BLaER1 treated with 17β-estradiol and CSF1 and Interleukin-3, amounts not matched to agents 10 nM and 100 nM (cell line): Measurements from ENCODE around the gene BRMS1.

Experiments used
- H3K27ac ChIP-seq, 11 experiments: shearing (Covaris generic); formaldehyde crosslinking; 2 replicates each; pipeline ENCODE4 v1.8.1; 2022
- H3K27me3 ChIP-seq, 11 experiments: shearing (Covaris generic); formaldehyde crosslinking; 2 replicates each; pipeline ENCODE4 v1.8.1; 2022
- H3K36me3 ChIP-seq, 11 experiments: shearing (Covaris generic); formaldehyde crosslinking; 2 replicates each; pipeline ENCODE4 v1.8.1; 2022
- H3K4me1 ChIP-seq, 10 experiments: shearing (Covaris generic); formaldehyde crosslinking; 2 replicates each; pipeline ENCODE4 v1.8.1; 2022
- H3K4me2 ChIP-seq, 11 experiments: shearing (Covaris generic); formaldehyde crosslinking; 2 replicates each; pipeline ENCODE4 v1.8.1; 2022
- H3K4me3 ChIP-seq, 10 experiments: shearing (Covaris generic); formaldehyde crosslinking; 2 replicates each; pipeline ENCODE4 v1.8.1; 2022
- H3K9ac ChIP-seq, 11 experiments: shearing (Covaris generic); formaldehyde crosslinking; 2 replicates each; pipeline ENCODE4 v1.8.1; 2022
- H3K9me3 ChIP-seq, 11 experiments: shearing (Covaris generic); formaldehyde crosslinking; replicated peaks in 1 of 11; 2 replicates each; pipeline ENCODE4 v1.8.1; 2022
- H4K20me1 ChIP-seq, 11 experiments: shearing (Covaris generic); formaldehyde crosslinking; 2 replicates each; pipeline ENCODE4 v1.8.1; 2022
- Cebpa-rat ChIP-seq, 11 experiments: shearing (Covaris generic); IDR thresholded peaks; 2 replicates each; pipeline ENCODE4 v1.8.1; 2022

The BRMS1 gene

DNA sequence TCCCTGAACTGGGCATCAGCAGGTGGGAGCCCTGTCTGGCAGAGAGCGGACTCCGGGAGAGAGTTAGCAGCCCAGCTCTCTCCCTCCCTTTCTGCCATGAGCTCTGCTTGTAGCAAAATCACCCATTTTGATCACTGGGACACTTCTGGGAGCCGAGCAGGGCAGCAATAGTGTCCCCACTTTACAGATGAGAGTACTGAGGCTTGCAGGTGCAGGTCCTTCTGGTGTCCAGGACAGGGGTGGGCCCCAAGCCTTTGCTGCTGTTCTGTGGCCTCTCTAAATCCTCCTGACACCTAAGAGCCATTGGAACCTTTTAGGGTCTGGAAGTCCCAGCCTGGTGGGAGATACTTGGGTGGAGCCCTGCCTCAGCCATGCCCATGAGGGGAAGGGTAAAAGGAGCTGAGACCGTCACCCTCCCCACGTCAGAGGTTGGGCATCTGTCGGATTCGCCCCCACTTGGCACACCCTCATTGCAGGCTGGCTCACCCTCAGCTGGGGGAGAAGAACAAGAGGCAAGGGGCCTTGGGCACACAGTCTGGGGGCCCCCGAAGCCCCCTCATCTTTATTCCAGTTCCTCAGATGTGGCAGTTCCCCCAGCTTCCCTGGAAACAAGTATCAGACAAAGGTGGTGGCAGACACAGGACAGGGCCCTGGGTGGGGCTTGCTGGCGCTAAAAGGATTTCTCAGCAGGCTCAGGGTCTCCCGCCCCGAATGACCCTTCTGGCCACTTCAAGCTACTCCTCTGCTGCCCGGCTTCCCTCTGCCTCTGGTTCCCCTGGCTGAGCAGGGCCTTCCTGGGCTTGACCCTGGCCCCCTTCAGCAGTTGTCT, 13.1 kb downstream of the BRMS1 start:
- H4K20me1 ChIP-seq = peaks cover 0 to 44% (median 5%) of the 10 kb centered on the region in 11 experiments; a peak in 15 of 22 replicates
- no peaks in the 10 kb centered on the region for H3K9me3 ChIP-seq
- H3K4me1 ChIP-seq = peaks cover 51 to 97% (median 77%) of the 10 kb centered on the region in 10 experiments
- H3K4me3 ChIP-seq = no peak overlapping the region
- peaks cover 0 to 8% (median 0%) of the 10 kb centered on the region in 11 experiments; a peak in 3 of 22 replicates for H3K27me3 ChIP-seq
- 0 out of 22 replicates have a peak overlapping the region, but pooled peaks of 3 of the 11 experiments have one; percentile 13 to 33 (median 14) for H3K9ac ChIP-seq
- H3K4me2 ChIP-seq = 0 out of 22 replicates have a peak overlapping the region, but pooled peaks of 3 of the 11 experiments have one; percentile 3 to 74 (median 15)
- TF ChIP-seq Cebpa-rat (IDR thresholded peaks at IDR 0.05) = no peak
- H3K27ac ChIP-seq = peak overlapping the region in 1 of 11 experiments; percentile 31; a peak in 1 of 22 replicates
- H3K36me3 ChIP-seq = peaks cover 0 to 29% (median 0%) of the 10 kb centered on the region in 11 experiments; a peak in 9 of 22 replicates

DNA sequence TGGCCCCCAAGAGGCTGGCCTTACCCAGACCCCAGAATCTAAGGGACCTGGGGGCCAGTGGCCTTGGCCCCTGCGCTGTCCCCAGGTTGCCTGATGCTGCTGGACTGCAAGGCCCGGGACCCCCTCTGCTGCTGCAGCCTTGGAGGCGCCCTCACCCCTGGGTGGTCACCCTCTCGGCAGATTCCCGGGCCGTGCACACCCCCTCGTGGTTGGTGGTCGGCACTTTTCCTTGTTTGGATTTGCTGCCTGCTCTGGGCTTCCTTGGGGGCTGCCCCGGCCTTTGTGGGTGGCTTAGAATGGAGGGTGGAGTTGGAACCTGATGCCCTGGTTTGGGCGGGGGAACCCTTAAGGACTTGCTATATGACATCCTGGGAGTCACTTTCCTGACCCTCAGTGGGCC, 14.0 kb downstream of the BRMS1 start:
- H3K9me3 ChIP-seq = no peaks in the 10 kb centered on the region
- H3K4me1 ChIP-seq = peaks cover 52 to 95% (median 76%) of the 10 kb centered on the region in 10 experiments
- H3K27me3 ChIP-seq = peaks cover 0 to 8% (median 0%) of the 10 kb centered on the region in 11 experiments; a peak in 3 of 22 replicates
- H4K20me1 ChIP-seq = peaks cover 0 to 40% (median 2%) of the 10 kb centered on the region in 11 experiments; a peak in 8 of 22 replicates
- H3K4me3 ChIP-seq = no peak overlapping the region
- H3K27ac ChIP-seq = no peak overlapping the region
- no peak for TF ChIP-seq Cebpa-rat (IDR thresholded peaks at IDR 0.05)
- H3K36me3 ChIP-seq = peaks cover 0 to 29% (median 0%) of the 10 kb centered on the region in 11 experiments; a peak in 9 of 22 replicates
- peak overlapping the region in 3 of 11 experiments; percentile 15 to 76 (median 74); a peak in 3 of 22 replicates for H3K4me2 ChIP-seq
- 0 out of 22 replicates have a peak overlapping the region, but pooled peaks of 2 of the 11 experiments have one; percentile 13 to 14 for H3K9ac ChIP-seq

DNA sequence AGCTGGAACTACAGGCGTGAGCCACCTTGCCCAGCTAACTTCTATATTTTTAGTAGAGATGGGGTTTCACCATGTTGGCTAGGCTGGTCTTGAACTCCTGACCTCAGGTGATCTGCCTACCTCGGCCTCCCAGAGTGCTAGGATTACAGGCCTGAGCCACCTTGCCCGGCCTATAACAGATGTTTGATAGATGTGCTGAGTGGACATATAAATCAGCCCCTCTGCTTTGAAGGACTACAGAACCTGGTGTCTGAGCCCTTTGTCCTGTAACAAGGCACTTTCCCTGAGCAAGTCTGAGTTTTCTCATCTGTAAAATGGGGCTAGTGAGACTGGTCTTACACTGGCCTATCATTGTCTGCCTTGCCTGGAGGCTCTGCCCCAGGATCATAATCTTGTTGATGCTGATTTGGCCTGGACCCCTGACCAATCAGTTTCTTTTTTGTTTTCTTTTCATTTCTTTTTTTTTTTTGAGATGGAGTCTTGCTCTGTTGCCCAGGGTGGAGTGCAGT, 15.7 kb downstream of the BRMS1 start:
- peaks cover 0 to 25% (median 0%) of the 10 kb centered on the region in 11 experiments; a peak in 3 of 22 replicates for H4K20me1 ChIP-seq
- peaks cover 0 to 29% (median 0%) of the 10 kb centered on the region in 11 experiments; a peak in 9 of 22 replicates for H3K36me3 ChIP-seq
- H3K27me3 ChIP-seq = no peaks in the 10 kb centered on the region; a peak in 2 of 22 replicates
- peak overlapping the region; percentile 74 to 98 (median 92); a peak in 21 of 22 replicates for H3K4me2 ChIP-seq
- peak overlapping the region in 9 of 11 experiments; percentile 19 to 100 (median 95); a peak in 14 of 22 replicates for H3K27ac ChIP-seq
- peak overlapping the region in 6 of 11 experiments; percentile 44 to 93 (median 86); a peak in 9 of 22 replicates for H3K9ac ChIP-seq
- peaks cover 52 to 95% (median 76%) of the 10 kb centered on the region in 10 experiments for H3K4me1 ChIP-seq
- no peak for TF ChIP-seq Cebpa-rat (IDR thresholded peaks at IDR 0.05)
- no peaks in the 10 kb centered on the region for H3K9me3 ChIP-seq
- H3K4me3 ChIP-seq = no peak overlapping the region

DNA sequence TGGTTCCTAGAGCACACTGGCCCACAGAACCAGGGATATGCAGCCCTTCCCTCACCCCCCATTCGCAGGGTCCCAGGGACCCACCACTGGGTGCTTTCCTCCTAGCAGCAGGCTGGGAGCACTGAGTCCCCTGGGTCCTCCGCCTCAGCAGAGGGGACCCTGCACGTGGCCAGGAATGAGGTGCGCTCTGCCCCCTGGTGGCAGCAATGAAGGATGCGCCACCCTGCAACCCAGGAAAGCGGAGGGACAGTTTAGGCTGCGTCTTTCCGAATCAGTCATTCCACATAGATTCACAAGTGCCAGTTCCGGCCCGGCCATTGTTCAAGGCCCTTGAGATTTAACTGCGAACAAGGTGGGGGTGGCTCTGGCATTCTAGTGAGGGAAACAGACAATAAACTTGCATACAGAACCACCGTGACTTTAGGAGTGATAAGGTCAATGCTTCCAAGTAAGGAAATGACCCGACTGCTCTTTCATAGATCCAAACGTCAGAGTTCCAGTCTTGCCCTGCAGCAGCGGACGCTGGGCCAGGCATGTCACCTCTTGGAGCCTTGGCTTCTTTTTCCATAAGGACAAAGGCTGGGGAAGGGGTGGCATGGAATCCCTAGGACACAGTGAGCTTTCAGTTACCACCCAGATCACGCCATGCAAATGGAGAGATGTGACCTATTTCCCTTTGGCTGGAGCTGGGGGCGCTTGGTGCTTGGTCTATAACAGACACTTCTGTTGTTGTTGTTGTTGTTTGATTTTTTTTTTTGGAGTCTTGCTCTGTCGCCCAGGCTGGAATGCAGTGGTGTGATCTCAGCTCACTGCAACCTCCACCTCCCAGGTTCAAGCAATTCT, 16.4 kb downstream of the BRMS1 start:
- Histone ChIP-seq H4K20me1 (peaks cover 0 to 18% (median 0%) of the 10 kb centered on the region in 11 experiments; a peak in 3 of 22 replicates), H3K27ac (peak overlapping the region in 10 of 11 experiments; percentile 64 to 100 (median 95); a peak in 21 of 22 replicates), H3K4me1 (peaks cover 53 to 95% (median 74%) of the 10 kb centered on the region in 10 experiments), H3K9ac (peak overlapping the region; percentile 56 to 93 (median 83); a peak in 19 of 22 replicates), H3K9me3 (no peaks in the 10 kb centered on the region), H3K4me3 (peak overlapping the region in 6 of 10 experiments; percentile 4 to 59 (median 12); a peak in 7 of 20 replicates), H3K4me2 (peak overlapping the region; percentile 74 to 98 (median 92)), H3K27me3 (no peaks in the 10 kb centered on the region), H3K36me3 (peaks cover 0 to 24% (median 0%) of the 10 kb centered on the region in 11 experiments; a peak in 9 of 22 replicates)
- TF ChIP-seq Cebpa-rat (IDR thresholded peaks at IDR 0.05) = no peak

DNA sequence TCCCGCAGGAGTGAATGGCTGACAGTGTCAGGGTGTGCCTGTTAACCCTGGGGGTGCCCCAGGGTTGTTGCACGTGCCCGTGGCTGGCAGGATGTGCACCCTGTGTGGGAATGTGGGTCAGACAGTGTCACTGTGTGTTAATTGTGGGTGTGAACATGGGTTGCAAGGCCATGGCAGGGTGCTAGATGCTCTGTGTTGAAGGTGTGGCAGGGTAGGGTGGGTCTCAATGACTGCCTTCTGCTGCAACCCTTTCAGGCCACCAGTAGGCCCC, 16.9 kb downstream of the BRMS1 start:
- H3K4me1 ChIP-seq = peaks cover 53 to 95% (median 75%) of the 10 kb centered on the region in 10 experiments
- H3K27ac ChIP-seq = peak overlapping the region in 9 of 11 experiments; percentile 84 to 100 (median 95); a peak in 18 of 22 replicates
- no peaks in the 10 kb centered on the region for H3K9me3 ChIP-seq
- peaks cover 0 to 18% (median 0%) of the 10 kb centered on the region in 11 experiments; a peak in 9 of 22 replicates for H3K36me3 ChIP-seq
- peak overlapping the region; percentile 74 to 98 (median 92) for H3K4me2 ChIP-seq
- no peaks in the 10 kb centered on the region for H3K27me3 ChIP-seq
- H4K20me1 ChIP-seq = peaks cover 0 to 12% (median 0%) of the 10 kb centered on the region in 11 experiments; a peak in 2 of 22 replicates
- TF ChIP-seq Cebpa-rat (IDR thresholded peaks at IDR 0.05) = no peak
- peak overlapping the region in 3 of 10 experiments; percentile 28 to 59 (median 46); a peak in 3 of 20 replicates for H3K4me3 ChIP-seq
- peak overlapping the region in 9 of 11 experiments; percentile 73 to 93 (median 84); a peak in 17 of 22 replicates for H3K9ac ChIP-seq

DNA sequence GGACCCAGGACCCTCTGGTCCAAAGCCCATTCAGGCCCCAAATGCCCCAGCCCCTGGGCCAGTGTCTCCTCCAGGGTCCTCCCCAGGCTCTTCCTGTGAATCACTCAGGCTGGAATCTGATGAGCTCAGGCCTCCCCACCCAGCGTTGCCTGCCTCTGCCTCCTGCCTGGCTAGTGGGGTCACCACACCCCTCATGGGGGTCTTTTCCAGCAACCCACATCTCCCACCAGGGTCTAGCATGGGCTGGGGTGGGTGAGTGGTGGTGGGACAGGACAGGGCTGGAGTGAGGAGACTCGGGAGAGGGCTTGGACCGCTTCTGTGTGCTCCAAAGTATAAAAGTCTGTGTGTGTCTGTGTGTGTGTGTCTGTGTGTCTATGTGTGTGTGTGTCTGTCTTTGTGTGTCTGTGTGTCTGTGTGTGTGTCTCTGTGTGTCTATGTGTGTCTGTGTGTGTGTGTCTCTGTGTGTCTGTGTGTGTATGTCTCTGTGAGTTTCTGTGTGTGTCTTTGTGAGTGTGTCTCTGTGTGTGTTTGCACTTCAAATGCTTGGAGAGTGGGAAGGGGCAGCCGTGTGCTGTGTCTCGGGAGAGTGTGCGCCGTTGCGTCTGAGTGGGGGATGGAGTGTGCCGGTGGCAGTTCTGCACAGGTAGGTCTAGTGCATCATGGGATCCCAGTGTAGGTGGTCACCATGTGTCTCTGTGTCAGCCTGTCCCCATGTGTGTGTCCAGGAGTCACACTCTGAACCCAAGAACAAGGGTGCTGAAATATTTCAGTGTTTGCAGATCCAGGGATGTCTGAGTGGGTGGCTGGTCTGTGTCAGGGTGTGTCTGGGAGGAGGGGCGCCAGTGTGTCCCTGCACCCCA, 17.5 kb downstream of the BRMS1 start:
- Histone ChIP-seq H3K4me3 (peak overlapping the region in 7 of 10 experiments; percentile 27 to 59 (median 46); a peak in 11 of 20 replicates), H3K9me3 (no peaks in the 10 kb centered on the region), H3K9ac (peak overlapping the region; percentile 67 to 93 (median 83)), H3K27ac (peak overlapping the region; percentile 63 to 100 (median 95); a peak in 21 of 22 replicates), H3K4me1 (peaks cover 53 to 94% (median 80%) of the 10 kb centered on the region in 10 experiments), H3K27me3 (no peaks in the 10 kb centered on the region), H4K20me1 (peaks cover 0 to 7% (median 0%) of the 10 kb centered on the region in 11 experiments; a peak in 1 of 22 replicates), H3K4me2 (peak overlapping the region; percentile 74 to 98 (median 92)), H3K36me3 (peaks cover 0 to 13% (median 0%) of the 10 kb centered on the region in 11 experiments; a peak in 8 of 22 replicates)
- no peak for TF ChIP-seq Cebpa-rat (IDR thresholded peaks at IDR 0.05)
